Sigmoid colon (tissue), 7 donors: ENCODE measurements around the gene KRT83. TPM values are rescaled to one million over a fixed set of nuclear protein-coding genes. Genes with fewer than 3 reads are reported as not detected.

Experiments used
- DNase-seq: peaks from one replicate; pipeline ENCODE4 v3.0.0-alpha.2; 2019
- H3K27ac ChIP-seq, 4 donors: fragments of 200-600 bp; sonication (generic); one replicate each; pipeline ENCODE4 v1.5.1; 2016 to 2019; ENCODE audit warnings: mild to moderate bottlenecking in 1 of 4
- H3K27me3 ChIP-seq, 3 donors: fragments of 200-600 bp; sonication (generic); one replicate each; pipeline ENCODE4 v1.5.1; 2019; ENCODE audit warnings: mild to moderate bottlenecking in 1 of 3
- H3K36me3 ChIP-seq, 4 donors: fragments of 200-600 bp; sonication (generic); one replicate each; pipeline ENCODE4 v1.5.1; 2016 to 2019
- H3K4me1 ChIP-seq, 4 donors: fragments of 200-600 bp; sonication (generic); one replicate each; pipeline ENCODE4 v1.5.1; 2017 to 2019
- H3K4me3 ChIP-seq, 4 donors: fragments of 200-600 bp; sonication (generic); one replicate each; pipeline ENCODE4 v1.5.1; 2017 to 2019; ENCODE audit warnings: mild to moderate bottlenecking in 2 of 4, moderate library complexity in 1 of 4
- H3K9me3 ChIP-seq, 4 donors: fragments of 200-600 bp in 3 of 4; sonication (generic) in 3 of 4; one replicate each; pipeline versions ENCODE4 v1.5.1 to v1.6.1; 2013 to 2019
- EP300 ChIP-seq, 4 donors: sonication (generic); formaldehyde crosslinking; IDR thresholded peaks; one replicate each; pipeline ENCODE4 v1.6.1; 2017; ENCODE audit warnings: antibody characterized with exemption in 4 of 4
- POLR2A ChIP-seq, 2 donors: fragments of 450-650 bp; IDR thresholded peaks; one replicate each; pipeline ENCODE4 v1.6.1; 2016; ENCODE audit warnings: antibody characterized with exemption in 2 of 2, mild to moderate bottlenecking in 2 of 2, moderate library complexity in 2 of 2
- POLR2AphosphoS5 ChIP-seq, 4 donors: sonication (generic); formaldehyde crosslinking; IDR thresholded peaks; one replicate each; pipeline ENCODE4 v1.6.1; 2017; ENCODE audit warnings: antibody characterized with exemption in 4 of 4
- WGBS, 2 donors: extraction: QIAGEN DNeasy Blood & Tissue Kit; methylation state at CpG; one replicate each; pipeline ENCODE4 v1.1.7; 2013; 5-methylcytosine and 5-hydroxymethylcytosine counted together
- intact Hi-C: fragments of 100-400 bp; cut with DNase I; formaldehyde crosslinking; loops from one replicate; pipeline ENCODE4 v1.15.1; 2023
- polyA plus RNA-seq, 3 donors: library from polyadenylated mRNA; stranded (reverse); fragments of 200-250 nt; gene quantifications; one replicate each; pipeline ENCODE4 v1.2.3, GENCODE V29; 2013
- total RNA-seq, 4 donors: library from RNA; depleted of rRNA; stranded (reverse); fragments of >200 nt; gene quantifications; one replicate each; pipeline ENCODE4 v1.1.0, GENCODE V29; 2016
- TF ChIP-seq, protein P1 (sequence below), 4 experiments: fragments of 450-650 bp in 3 of 4; fragments of 200-600 bp in 1 of 4; IDR thresholded peaks; one replicate each; pipeline ENCODE4 v1.5.1; 2016 to 2019; ENCODE audit warnings: antibody characterized with exemption in 4 of 4, mild to moderate bottlenecking in 3 of 4, moderate library complexity in 2 of 4
- donor health status: healthy with polysubstance abuse.
- donor health status: Bipolar disorder and iron deficiency.
- donor health status: healthy.

Gene KRT83
- total and polyA plus RNA-seq, 7 donors: not detected

DNA sequence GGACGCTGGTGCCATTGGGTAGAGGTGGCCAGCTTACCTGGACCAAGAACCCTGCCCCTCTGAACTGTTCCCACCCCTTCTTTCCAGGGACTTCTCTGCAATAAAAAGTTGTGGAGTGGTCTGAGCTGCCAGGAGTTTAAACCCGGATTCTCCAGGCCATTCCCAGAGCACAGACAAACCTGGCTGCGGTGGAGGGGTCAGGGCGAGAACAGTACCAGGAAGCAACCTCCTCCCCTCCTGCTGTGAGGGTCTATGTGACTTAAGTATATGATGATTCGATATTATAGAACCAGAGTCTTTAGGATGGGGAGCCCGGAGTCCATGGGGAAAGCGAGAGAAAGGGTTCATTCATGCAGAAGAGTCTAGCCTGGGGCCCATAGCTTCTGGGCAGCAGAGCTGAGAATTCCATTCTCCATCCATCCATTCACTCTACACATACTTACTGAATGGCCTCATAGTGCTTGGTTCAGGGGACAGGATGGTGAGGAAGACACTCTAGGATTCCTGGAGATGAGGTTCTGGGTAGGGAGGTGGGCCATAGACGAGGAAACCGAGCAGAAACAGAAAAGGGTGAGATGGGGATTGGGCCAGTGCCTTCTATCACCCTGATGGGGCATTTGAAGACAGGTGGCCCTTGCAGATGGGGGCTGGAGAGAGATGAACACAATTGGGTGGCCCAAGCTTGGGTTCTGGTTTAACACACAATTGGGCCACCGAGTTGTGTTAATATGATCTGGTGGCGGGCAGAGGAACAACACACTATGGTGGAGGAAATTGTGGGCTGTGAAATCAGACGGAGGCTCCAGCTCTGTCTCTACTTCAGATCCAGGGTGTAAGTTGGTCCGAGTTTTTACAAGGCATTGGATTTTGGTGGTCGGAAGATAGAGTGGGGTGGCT lies 41.5 kb downstream of the KRT83 start:
- no peak overlapping the region for H3K4me3 ChIP-seq
- H3K9me3 ChIP-seq: no peaks in the 10 kb centered on the region
- DNase-seq: no peak
- TF ChIP-seq POLR2AphosphoS5 (IDR thresholded peaks at IDR 0.05): no peak
- TF ChIP-seq, protein P1, sequence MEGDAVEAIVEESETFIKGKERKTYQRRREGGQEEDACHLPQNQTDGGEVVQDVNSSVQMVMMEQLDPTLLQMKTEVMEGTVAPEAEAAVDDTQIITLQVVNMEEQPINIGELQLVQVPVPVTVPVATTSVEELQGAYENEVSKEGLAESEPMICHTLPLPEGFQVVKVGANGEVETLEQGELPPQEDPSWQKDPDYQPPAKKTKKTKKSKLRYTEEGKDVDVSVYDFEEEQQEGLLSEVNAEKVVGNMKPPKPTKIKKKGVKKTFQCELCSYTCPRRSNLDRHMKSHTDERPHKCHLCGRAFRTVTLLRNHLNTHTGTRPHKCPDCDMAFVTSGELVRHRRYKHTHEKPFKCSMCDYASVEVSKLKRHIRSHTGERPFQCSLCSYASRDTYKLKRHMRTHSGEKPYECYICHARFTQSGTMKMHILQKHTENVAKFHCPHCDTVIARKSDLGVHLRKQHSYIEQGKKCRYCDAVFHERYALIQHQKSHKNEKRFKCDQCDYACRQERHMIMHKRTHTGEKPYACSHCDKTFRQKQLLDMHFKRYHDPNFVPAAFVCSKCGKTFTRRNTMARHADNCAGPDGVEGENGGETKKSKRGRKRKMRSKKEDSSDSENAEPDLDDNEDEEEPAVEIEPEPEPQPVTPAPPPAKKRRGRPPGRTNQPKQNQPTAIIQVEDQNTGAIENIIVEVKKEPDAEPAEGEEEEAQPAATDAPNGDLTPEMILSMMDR (IDR thresholded peaks at IDR 0.05): peak in 1 of 4 experiments; percentile 14
- H3K27ac ChIP-seq: peak overlapping the region; percentile 84 to 95 (median 86)
- H3K36me3 ChIP-seq: no peaks in the 10 kb centered on the region
- WGBS, 2 donors: 91 to 92% methylated on average over 14 of the region's 14 CpGs
- H3K27me3 ChIP-seq: no peaks in the 10 kb centered on the region
- peaks cover 0 to 34% (median 32%) of the 10 kb centered on the region in 4 donors for H3K4me1 ChIP-seq
- intact Hi-C loops: loop anchor here (1.0 to 10.0 kb wide), 2 partner anchors 34 to 255 kb away; no protein-coding TSS in a partner anchor

- WGBS, 2 donors: 10 to 21% methylated on average over 32 of the region's 32 CpGs
- TF ChIP-seq POLR2AphosphoS5 (IDR thresholded peaks at IDR 0.05): peak in 2 of 4 donors; percentile 5 to 22
- no peak for TF ChIP-seq EP300 (IDR thresholded peaks at IDR 0.05)
- TF ChIP-seq, protein P1 (IDR thresholded peaks at IDR 0.05): peak; percentile 72 to 94 (median 91)
- TF ChIP-seq POLR2A (IDR thresholded peaks at IDR 0.05): no peak
- H3K4me1 ChIP-seq: peaks cover 0 to 34% (median 32%) of the 10 kb centered on the region in 4 donors
- peak; percentile 89 for DNase-seq
- H3K27ac ChIP-seq: peak overlapping the region; percentile 84 to 95 (median 86)
- H3K9me3 ChIP-seq: no peaks in the 10 kb centered on the region
- peak overlapping the region in 3 of 4 donors; percentile 31 to 44 (median 38) for H3K4me3 ChIP-seq
- intact Hi-C loops: loop anchor here (1.0 to 10.0 kb wide), 2 partner anchors 33 to 254 kb away; no protein-coding TSS in a partner anchor
- H3K27me3 ChIP-seq: no peaks in the 10 kb centered on the region
- no peaks in the 10 kb centered on the region for H3K36me3 ChIP-seq
Observed at GRCh38 chr12:52278575-52279421, 42.4 kb downstream of the KRT83 start.

- H3K27me3 ChIP-seq: no peaks in the 10 kb centered on the region
- no peaks in the 10 kb centered on the region for H3K9me3 ChIP-seq
- intact Hi-C loops: loop anchor here (10.0 kb wide), 1 partner anchor 253 kb away; no protein-coding TSS in a partner anchor
- peak overlapping the region in 1 of 4 donors; percentile 95 for H3K27ac ChIP-seq
- no peak for DNase-seq
- H3K4me3 ChIP-seq: no peak overlapping the region
- TF ChIP-seq POLR2AphosphoS5 (IDR thresholded peaks at IDR 0.05): no peak
- TF ChIP-seq, protein P1 (IDR thresholded peaks at IDR 0.05): no peak
- TF ChIP-seq EP300 (IDR thresholded peaks at IDR 0.05): no peak
- TF ChIP-seq POLR2A (IDR thresholded peaks at IDR 0.05): no peak
- H3K36me3 ChIP-seq: no peaks in the 10 kb centered on the region
- H3K4me1 ChIP-seq: peaks cover 0 to 34% (median 32%) of the 10 kb centered on the region in 4 donors
- WGBS, 2 donors: 82 to 83% methylated on average over 9 of the region's 9 CpGs
Observed at GRCh38 chr12:52277486-52278245, 43.5 kb downstream of the KRT83 start.

- no peaks in the 10 kb centered on the region for H3K27me3 ChIP-seq
- no peaks in the 10 kb centered on the region for H3K9me3 ChIP-seq
- H3K4me1 ChIP-seq: peaks cover 0 to 25% (median 24%) of the 10 kb centered on the region in 4 donors
- TF ChIP-seq POLR2AphosphoS5 (IDR thresholded peaks at IDR 0.05) (no peak), POLR2A (IDR thresholded peaks at IDR 0.05) (no peak), EP300 (IDR thresholded peaks at IDR 0.05) (no peak)
- TF ChIP-seq, protein P1 (IDR thresholded peaks at IDR 0.05): no peak
- intact Hi-C loops: loop anchor here (10.0 kb wide), 1 partner anchor 251 kb away; no protein-coding TSS in a partner anchor
- H3K4me3 ChIP-seq: no peak overlapping the region
- WGBS, 2 donors: 88% methylated on average over 3 of the region's 3 CpGs
- no peaks in the 10 kb centered on the region for H3K36me3 ChIP-seq
- no peak for DNase-seq
- no peak overlapping the region for H3K27ac ChIP-seq
Observed at GRCh38 chr12:52275686-52276085, 45.5 kb downstream of the KRT83 start.
